HCT116 (cell line): ENCODE measurements around the gene OLA1. TPM values are rescaled to one million over a fixed set of nuclear protein-coding genes. Genes with fewer than 3 reads are reported as not detected.
A peak's percentile ranks its signal among the peaks of the same experiment; 100 is the strongest.

Experiments used
- ATAC-seq: fragments of 200-7000 bp; cut with Tn5 transposase; 2 replicates; pipeline ENCODE4 v1.9.1; 2020; ENCODE audit warnings: mild to moderate bottlenecking, moderate library complexity
- BruUV-seq: library from RNA; stranded (reverse); fragments of 400-500 nt; replicated peaks from 2 replicates; lab custom pipeline; 2021; lab: Mats Ljungman, UMichigan
- CTCF ChIA-PET: fragments of 300-600 bp; sonication (Branson Sonifier 250); formaldehyde crosslinking; loops from one replicate; lab custom pipeline; 2021; ENCODE audit warnings: antibody characterized with exemption; lab: Charles Lee
- POLR2A ChIA-PET: fragments of 300-600, 350-600 bp; sonication (Branson Sonifier 250); formaldehyde crosslinking; loops from one replicate; lab custom pipeline; 2021; ENCODE audit warnings: antibody characterized with exemption; lab: Charles Lee
- RAD21 ChIA-PET, 2 experiments: fragments of 300-600 bp; sonication (Branson Sonifier 250); formaldehyde crosslinking; loops; one replicate each; lab custom pipeline; 2023; ENCODE audit warnings: low total read pairs in 2 of 2; ENCODE audit not compliant: uncharacterized antibody in 2 of 2, unreplicated experiment in 2 of 2, low non-redundant PET in 1 of 2; lab: Charles Lee
- DNase-seq: peaks from one replicate; pipeline ENCODE4 v3.0.0-alpha.2; 2010; ENCODE audit warnings: low read depth, low spot score
- H2AFZ ChIP-seq: fragments of 200-600 bp; shearing (Covaris generic), sonication (generic); 2 replicates; pipeline ENCODE4 v1.6.1; 2017; ENCODE audit warnings: low read depth, mixed run types, mixed read lengths, antibody characterized with exemption, low read length; ENCODE audit not compliant: poor library complexity, severe bottlenecking
- H3K27ac ChIP-seq: 2 replicates; pipeline ENCODE4 v1.5.1; 2012; ENCODE audit warnings: low read depth, low read length
- H3K27me3 ChIP-seq: fragments of 200-600 bp; sonication (generic); 2 replicates; pipeline ENCODE4 v1.6.1; 2016; ENCODE audit warnings: mixed run types, low read length, mixed read lengths; ENCODE audit not compliant: insufficient read depth
- H3K36me3 ChIP-seq, 2 experiments: fragments of 200-500 bp in 1 of 2; fragments of 200-600 bp in 1 of 2; sonication (Bioruptor generic) in 1 of 2; sonication (generic) in 1 of 2; 2 replicates each; pipeline versions ENCODE4 v1.5.1 to v1.6.1; 2014 to 2016; ENCODE audit warnings: low read length in 2 of 2, inconsistent platforms in 1 of 2, mixed read lengths in 1 of 2, mixed run types in 1 of 2; ENCODE audit not compliant: insufficient read depth in 2 of 2, control insufficient read depth in 1 of 2
- H3K4me1 ChIP-seq, 2 experiments: fragments of 200-600 bp in 1 of 2; sonication (generic) in 1 of 2; 2 replicates each; pipeline versions ENCODE4 v1.5.1 to v1.6.1; 2012 to 2017; ENCODE audit warnings: low read length in 2 of 2, inconsistent platforms in 1 of 2, mild to moderate bottlenecking in 1 of 2, mixed read lengths in 1 of 2, mixed run types in 1 of 2, moderate library complexity in 1 of 2; ENCODE audit not compliant: insufficient read depth in 2 of 2, control insufficient read depth in 1 of 2
- H3K4me2 ChIP-seq: fragments of 200-600 bp; sonication (generic); 2 replicates; pipeline ENCODE4 v1.6.1; 2017; ENCODE audit warnings: mixed run types, low read length, mixed read lengths
- H3K4me3 ChIP-seq, 2 experiments: fragments of 200-600 bp in 1 of 2; sonication (generic) in 1 of 2; replicated peaks in 1 of 2; 2 replicates each; pipeline ENCODE4 v1.5.1; 2011 to 2016; ENCODE audit warnings: low read length in 2 of 2, control low read depth in 1 of 2, low read depth in 1 of 2, mild to moderate bottlenecking in 1 of 2, mixed read lengths in 1 of 2, mixed run types in 1 of 2
- H3K79me2 ChIP-seq: fragments of 200-600 bp; sonication (generic); 2 replicates; pipeline ENCODE4 v1.6.1; 2017; ENCODE audit warnings: mild to moderate bottlenecking, mixed run types, low read length, moderate library complexity, mixed read lengths; ENCODE audit not compliant: insufficient read depth
- H3K9ac ChIP-seq: fragments of 200-600 bp; sonication (generic); 2 replicates; pipeline ENCODE4 v1.6.1; 2016; ENCODE audit warnings: low read length, mixed read lengths
- H3K9me2 ChIP-seq: fragments of 200-600 bp; sonication (generic), shearing (Covaris generic); 2 replicates; pipeline ENCODE4 v1.6.1; 2017; ENCODE audit warnings: mixed run types, mild to moderate bottlenecking, moderate library complexity; ENCODE audit not compliant: insufficient read depth
- H3K9me3 ChIP-seq, 2 experiments: fragments of 200-500 bp in 1 of 2; fragments of 200-600 bp in 1 of 2; sonication (Bioruptor generic) in 1 of 2; sonication (generic) in 1 of 2; 2 replicates each; pipeline ENCODE4 v1.6.1; 2014 to 2017; ENCODE audit warnings: low read length in 2 of 2, mixed read lengths in 2 of 2, inconsistent platforms in 1 of 2, low read depth in 1 of 2, mild to moderate bottlenecking in 1 of 2, mixed run types in 1 of 2, moderate library complexity in 1 of 2; ENCODE audit not compliant: control insufficient read depth in 1 of 2, insufficient read depth in 1 of 2
- H4K20me1 ChIP-seq: fragments of 200-600 bp; sonication (generic), shearing (Covaris generic); 2 replicates; pipeline ENCODE4 v1.6.1; 2017; ENCODE audit warnings: mixed run types, mild to moderate bottlenecking, moderate library complexity; ENCODE audit not compliant: insufficient read depth
- CBX3 ChIP-seq: IDR thresholded peaks from 2 replicates; pipeline ENCODE4 v1.6.1; 2012; ENCODE audit warnings: low read depth
- CEBPB ChIP-seq: IDR thresholded peaks from 2 replicates; pipeline ENCODE4 v1.6.1; 2012; ENCODE audit warnings: low read depth
- EGR1 ChIP-seq: IDR thresholded peaks from 2 replicates; pipeline ENCODE4 v1.6.1; 2012; ENCODE audit warnings: low read depth
- FOSL1 ChIP-seq: IDR thresholded peaks from 2 replicates; pipeline ENCODE4 v1.6.1; 2012; ENCODE audit warnings: low read depth
- JUND ChIP-seq: IDR thresholded peaks from 2 replicates; pipeline ENCODE4 v1.6.1; 2012
- POLR2A ChIP-seq: IDR thresholded peaks from 2 replicates; pipeline ENCODE4 v1.7.0; 2011; ENCODE audit warnings: borderline replicate concordance; ENCODE audit not compliant: insufficient read depth, insufficient read length; ENCODE audit errors: extremely low read depth
- POLR2AphosphoS5 ChIP-seq: IDR thresholded peaks from 2 replicates; pipeline ENCODE4 v1.6.1; 2011; ENCODE audit warnings: mild to moderate bottlenecking, low read depth, low read length, moderate library complexity
- RAD21 ChIP-seq: IDR thresholded peaks from 2 replicates; pipeline ENCODE4 v1.6.1; 2012; ENCODE audit warnings: low read depth, mild to moderate bottlenecking
- REST ChIP-seq: IDR thresholded peaks from 2 replicates; pipeline ENCODE4 v1.6.1; 2012; ENCODE audit warnings: low read depth
- SP1 ChIP-seq: IDR thresholded peaks from 2 replicates; pipeline ENCODE4 v1.6.1; 2012; ENCODE audit warnings: low read depth
- SRF ChIP-seq: IDR thresholded peaks from 2 replicates; pipeline ENCODE4 v1.6.1; 2012; ENCODE audit warnings: low read depth
- YY1 ChIP-seq: IDR thresholded peaks from 2 replicates; pipeline ENCODE4 v1.6.1; 2011; ENCODE audit warnings: low read length, low read depth, moderate library complexity, mild to moderate bottlenecking; ENCODE audit not compliant: insufficient replicate concordance; ENCODE audit errors: extremely low read depth
- ZBTB33 ChIP-seq: IDR thresholded peaks from 2 replicates; pipeline ENCODE4 v1.6.1; 2011; ENCODE audit warnings: mild to moderate bottlenecking, low read length, moderate library complexity; ENCODE audit not compliant: insufficient replicate concordance; ENCODE audit errors: extremely low read depth
- ZFX ChIP-seq: fragments of 450-650 bp; IDR thresholded peaks from 2 replicates; pipeline ENCODE4 v1.6.1; 2017
- ZNF274 ChIP-seq: fragments of 200-500 bp; sonication (Bioruptor generic); IDR thresholded peaks from 2 replicates; pipeline ENCODE4 v1.6.1; 2014; ENCODE audit warnings: mild to moderate bottlenecking, low read depth, low read length, inconsistent platforms
- intact Hi-C: fragments of 100-400 bp; cut with micrococcal nuclease; formaldehyde crosslinking; loops from 2 replicates; pipeline ENCODE4 v1.10.0; 2022
- total RNA-seq: library from RNA; stranded (reverse); gene quantifications from one replicate; pipeline ENCODE4 v1.2.1, GENCODE V29; 2021; ENCODE audit not compliant: unreplicated experiment
- TF ChIP-seq, protein P1 (sequence below): IDR thresholded peaks from 2 replicates; pipeline ENCODE4 v1.6.1; 2012
- TF ChIP-seq, protein P2 (sequence below): IDR thresholded peaks from 2 replicates; pipeline ENCODE4 v1.6.1; 2012
- TF ChIP-seq, protein P3 (sequence below), 3 experiments: fragments of 200-600 bp in 1 of 3; sonication (generic) in 1 of 3; IDR thresholded peaks in 2 of 3; conservative IDR thresholded peaks in 1 of 3; 2 replicates each; pipeline ENCODE4 v1.5.1; 2012 to 2017; ENCODE audit warnings: low read depth in 2 of 3, low read length in 2 of 3, antibody characterized with exemption in 1 of 3, borderline replicate concordance in 1 of 3, control low read depth in 1 of 3, mild to moderate bottlenecking in 1 of 3, mixed read lengths in 1 of 3, mixed run types in 1 of 3, moderate library complexity in 1 of 3; ENCODE audit not compliant: insufficient read depth in 1 of 3

The OLA1 gene
- total RNA-seq, 1 experiment from 2014 or later: 219 TPM

DNA sequence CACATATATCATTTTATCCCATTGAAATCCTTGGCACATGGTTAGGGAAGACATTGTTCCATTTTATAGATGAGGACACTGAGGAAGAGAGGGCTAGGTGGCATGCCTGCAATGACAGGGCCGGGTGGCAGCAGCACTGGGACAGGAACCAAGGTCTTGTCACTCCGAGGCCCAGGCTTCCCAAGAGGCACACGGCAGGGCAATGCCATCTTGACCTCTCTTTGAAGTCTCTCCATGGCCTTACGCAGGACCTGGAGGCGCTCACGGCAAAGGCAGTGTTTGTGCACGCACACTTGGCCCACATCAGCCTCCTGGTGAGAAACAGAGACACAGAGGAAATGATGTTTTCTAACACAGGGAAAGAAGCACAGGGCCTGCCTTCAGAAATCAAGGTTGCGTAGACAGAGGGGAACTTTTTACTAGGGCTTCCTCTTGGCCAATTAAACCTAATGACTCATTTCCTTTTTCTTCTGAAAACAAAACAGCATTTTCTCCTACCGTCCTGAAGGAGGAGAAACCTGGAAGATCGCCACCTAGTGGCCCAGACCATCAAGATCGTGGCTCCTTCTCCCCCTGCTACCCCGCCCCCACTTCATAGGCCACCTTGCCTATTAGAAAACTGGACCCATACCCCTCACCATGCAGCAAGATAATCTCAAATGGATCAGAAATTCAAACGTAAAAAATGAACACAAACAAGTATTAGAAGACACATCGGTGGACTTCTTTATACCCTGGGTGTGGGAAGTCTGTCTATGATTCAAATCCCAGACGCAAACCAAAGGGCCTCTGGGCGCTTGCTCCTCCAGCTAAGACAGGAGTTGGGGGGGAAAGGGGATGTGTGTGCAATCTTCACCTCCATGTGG lies 208.5 kb downstream of the OLA1 start:
- RAD21 ChIA-PET: no interaction called here
- Histone ChIP-seq H3K36me3 (no peaks in the 10 kb centered on the region), H3K27ac (peak overlapping the region; percentile 94), H3K4me1 (peaks cover 23 to 42% of the 10 kb centered on the region in 2 experiments), H2AFZ (peak overlapping the region; percentile 72), H4K20me1 (no peaks in the 10 kb centered on the region), H3K4me3 (peak overlapping the region; percentile 8 to 27; a peak in 3 of 4 replicates), H3K79me2 (no peaks in the 10 kb centered on the region), H3K27me3 (no peaks in the 10 kb centered on the region), H3K9ac (peak overlapping the region; percentile 50), H3K4me2 (peak overlapping the region; percentile 70), H3K9me3 (no peaks in the 10 kb centered on the region), H3K9me2 (no peaks in the 10 kb centered on the region)
- DNase-seq (peak; percentile 94), ATAC-seq (peak; percentile 88)
- CTCF ChIA-PET: interaction anchor here (1.2 kb wide), 1 partner anchor 301 kb away, joined by 6 read pairs; no protein-coding TSS in a partner anchor
- BruUV-seq: TSS peak; percentile 80
- POLR2A ChIA-PET: no interaction called here
- intact Hi-C loops: loop anchor here (2.0 to 10.0 kb wide), 4 partner anchors 75 to 635 kb away; partner anchors contain the start of gene SP3
- TF ChIP-seq, protein P1, sequence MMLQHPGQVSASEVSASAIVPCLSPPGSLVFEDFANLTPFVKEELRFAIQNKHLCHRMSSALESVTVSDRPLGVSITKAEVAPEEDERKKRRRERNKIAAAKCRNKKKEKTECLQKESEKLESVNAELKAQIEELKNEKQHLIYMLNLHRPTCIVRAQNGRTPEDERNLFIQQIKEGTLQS: no peak
- TF ChIP-seq YY1 (no peak), EGR1 (0 out of 2 replicates have a peak, but pooled peaks have one; percentile 17), JUND (peak; percentile 86), ZFX (peak; percentile 43; the same call in 1 of the 2 replicates), SP1 (peak; percentile 69; the same call in 1 of the 2 replicates), FOSL1 (peak; percentile 89), ZNF274 (no peak), SRF (no peak), POLR2A (peak; percentile 38), REST (no peak), POLR2AphosphoS5 (peak; percentile 63), RAD21 (peak; percentile 79), CBX3 (peak; percentile 89), CEBPB (peak; percentile 62; the same call in 1 of the 2 replicates), ZBTB33 (no peak)
- TF ChIP-seq, protein P2, sequence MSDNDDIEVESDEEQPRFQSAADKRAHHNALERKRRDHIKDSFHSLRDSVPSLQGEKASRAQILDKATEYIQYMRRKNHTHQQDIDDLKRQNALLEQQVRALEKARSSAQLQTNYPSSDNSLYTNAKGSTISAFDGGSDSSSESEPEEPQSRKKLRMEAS: peak; percentile 76
- TF ChIP-seq, protein P3, sequence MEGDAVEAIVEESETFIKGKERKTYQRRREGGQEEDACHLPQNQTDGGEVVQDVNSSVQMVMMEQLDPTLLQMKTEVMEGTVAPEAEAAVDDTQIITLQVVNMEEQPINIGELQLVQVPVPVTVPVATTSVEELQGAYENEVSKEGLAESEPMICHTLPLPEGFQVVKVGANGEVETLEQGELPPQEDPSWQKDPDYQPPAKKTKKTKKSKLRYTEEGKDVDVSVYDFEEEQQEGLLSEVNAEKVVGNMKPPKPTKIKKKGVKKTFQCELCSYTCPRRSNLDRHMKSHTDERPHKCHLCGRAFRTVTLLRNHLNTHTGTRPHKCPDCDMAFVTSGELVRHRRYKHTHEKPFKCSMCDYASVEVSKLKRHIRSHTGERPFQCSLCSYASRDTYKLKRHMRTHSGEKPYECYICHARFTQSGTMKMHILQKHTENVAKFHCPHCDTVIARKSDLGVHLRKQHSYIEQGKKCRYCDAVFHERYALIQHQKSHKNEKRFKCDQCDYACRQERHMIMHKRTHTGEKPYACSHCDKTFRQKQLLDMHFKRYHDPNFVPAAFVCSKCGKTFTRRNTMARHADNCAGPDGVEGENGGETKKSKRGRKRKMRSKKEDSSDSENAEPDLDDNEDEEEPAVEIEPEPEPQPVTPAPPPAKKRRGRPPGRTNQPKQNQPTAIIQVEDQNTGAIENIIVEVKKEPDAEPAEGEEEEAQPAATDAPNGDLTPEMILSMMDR (IDR thresholded peaks at IDR 0.05 in 2 of 3, conservative IDR thresholded peaks at IDR 0.05 in 1 of 3; ENCODE audit: borderline replicate concordance in 1 of 3, insufficient read depth in 1 of 3, low read depth in 2 of 3, low read length in 2 of 3): peak; percentile 81 to 83 (median 82)
